HG03039 (cell line): ENCODE data around the gene PASD1.
"Not testable (repeated sequence)": the region's sequence is repeated elsewhere in the genome, so short reads cannot be mapped to it uniquely, and the experiment has no call there.

Experiments
- ATAC-seq: cut with Tn5 transposase; IDR thresholded peaks from one replicate; pipeline ENCODE4 v1.9.1; 2021; ENCODE audit warnings: mild to moderate bottlenecking, moderate library complexity; ENCODE audit not compliant: unreplicated experiment

The PASD1 gene, protein sequence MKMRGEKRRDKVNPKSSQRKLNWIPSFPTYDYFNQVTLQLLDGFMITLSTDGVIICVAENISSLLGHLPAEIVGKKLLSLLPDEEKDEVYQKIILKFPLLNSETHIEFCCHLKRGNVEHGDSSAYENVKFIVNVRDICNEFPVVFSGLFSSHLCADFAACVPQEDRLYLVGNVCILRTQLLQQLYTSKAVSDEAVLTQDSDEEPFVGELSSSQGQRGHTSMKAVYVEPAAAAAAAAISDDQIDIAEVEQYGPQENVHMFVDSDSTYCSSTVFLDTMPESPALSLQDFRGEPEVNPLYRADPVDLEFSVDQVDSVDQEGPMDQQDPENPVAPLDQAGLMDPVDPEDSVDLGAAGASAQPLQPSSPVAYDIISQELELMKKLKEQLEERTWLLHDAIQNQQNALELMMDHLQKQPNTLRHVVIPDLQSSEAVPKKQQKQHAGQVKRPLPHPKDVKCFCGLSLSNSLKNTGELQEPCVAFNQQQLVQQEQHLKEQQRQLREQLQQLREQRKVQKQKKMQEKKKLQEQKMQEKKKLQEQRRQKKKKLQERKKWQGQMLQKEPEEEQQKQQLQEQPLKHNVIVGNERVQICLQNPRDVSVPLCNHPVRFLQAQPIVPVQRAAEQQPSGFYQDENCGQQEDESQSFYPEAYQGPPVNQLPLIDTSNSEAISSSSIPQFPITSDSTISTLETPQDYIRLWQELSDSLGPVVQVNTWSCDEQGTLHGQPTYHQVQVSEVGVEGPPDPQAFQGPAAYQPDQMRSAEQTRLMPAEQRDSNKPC

DNA sequence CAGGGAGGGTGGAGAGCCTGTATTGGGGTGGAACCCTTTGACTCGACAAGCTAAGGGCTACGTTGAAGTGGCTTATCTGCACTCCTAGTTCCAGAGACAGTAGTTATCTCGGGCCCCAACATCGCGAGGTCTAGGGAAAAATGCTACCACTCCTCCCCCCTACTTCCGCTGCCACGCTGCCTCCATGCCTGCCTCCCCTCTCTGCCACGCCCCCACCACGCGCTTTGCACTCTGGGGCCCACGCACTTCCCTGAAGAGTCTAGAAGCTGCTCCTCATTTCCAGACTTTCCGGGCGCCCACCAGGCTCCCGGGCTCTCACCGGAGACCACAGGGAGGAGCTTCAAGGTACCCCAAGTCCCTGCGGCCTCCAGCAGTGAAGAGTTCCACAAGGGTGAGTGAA lies at the start of gene PASD1:
PASD1 (plus strand) TSS at position 227 of the 400 bp plus-strand sequence. CDS start 37,879 bp downstream, outside the sequence.
- no peak for ATAC-seq

DNA sequence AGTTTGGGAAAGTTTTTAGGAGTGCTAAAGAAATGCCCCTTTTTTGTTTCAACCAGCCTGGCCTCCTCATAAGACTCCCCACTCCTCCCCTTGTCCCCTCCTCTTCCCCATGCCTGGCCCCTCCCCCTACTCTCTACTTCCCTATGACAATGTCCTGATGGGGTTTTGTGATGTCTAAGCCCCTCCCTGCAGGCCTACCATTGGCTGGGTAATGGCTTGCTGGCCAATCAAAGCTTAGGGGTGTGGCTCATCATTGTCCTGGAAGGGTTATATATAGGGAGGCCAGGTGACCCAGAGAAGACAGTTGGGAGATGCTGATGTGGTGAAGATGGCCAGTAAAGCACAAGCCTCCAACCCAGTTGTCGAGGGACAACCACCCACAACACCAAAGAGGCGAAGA lies 48.2 kb upstream of the PASD1 start:
- ATAC-seq, result no peak

DNA sequence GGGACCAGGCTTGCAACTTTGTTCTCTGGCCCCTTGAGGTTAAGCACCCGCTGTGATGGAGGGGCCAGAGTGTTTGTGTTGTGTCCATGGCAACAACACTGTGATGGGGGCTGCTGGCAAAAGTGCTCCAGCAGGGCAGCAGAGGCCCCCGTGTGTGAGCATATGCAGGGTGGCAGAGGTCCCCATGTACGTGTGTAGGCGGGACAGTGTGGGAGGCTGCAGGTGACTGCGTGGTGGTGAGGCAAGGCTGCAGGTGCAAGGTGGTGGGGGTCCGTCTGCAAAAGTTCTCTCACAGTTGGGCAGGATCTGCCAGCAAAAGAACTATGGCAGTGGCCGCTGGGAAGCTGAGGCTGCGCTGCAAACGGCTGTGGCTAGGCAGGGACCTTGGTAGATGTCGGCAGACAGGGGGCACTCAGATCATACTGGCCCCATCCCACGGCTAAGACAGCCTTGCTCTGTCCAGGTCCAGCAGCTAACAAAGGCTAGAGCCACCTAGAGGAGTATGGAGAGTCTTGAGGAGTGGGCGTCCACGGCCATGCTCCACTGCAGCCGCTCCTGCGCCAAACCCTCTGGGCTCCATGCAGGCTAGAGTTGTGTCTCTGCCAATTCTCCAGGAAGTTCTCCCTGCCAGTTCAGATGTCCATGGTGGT lies 46.8 kb upstream of the PASD1 start:
- no peak for ATAC-seq

DNA sequence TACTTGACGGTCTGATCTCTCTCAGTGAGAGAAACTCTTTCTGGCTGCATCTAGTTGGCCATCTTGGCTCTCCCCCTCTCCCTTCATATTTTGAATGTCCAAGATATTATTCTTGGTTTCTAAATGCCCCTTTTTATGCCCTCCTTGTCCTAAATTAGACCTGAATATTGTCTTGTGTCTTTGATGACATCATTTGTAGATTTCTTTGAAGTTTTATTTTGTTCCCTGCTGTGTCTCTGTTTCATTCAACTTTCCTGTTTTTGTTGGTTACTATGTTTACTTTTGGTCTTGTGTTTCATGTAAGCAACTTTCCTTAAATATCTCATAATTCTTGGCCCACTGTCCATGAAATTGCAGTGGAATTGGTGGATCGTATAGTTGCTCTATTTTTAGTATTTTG lies 46.1 kb upstream of the PASD1 start:
- ATAC-seq, result no peak

DNA sequence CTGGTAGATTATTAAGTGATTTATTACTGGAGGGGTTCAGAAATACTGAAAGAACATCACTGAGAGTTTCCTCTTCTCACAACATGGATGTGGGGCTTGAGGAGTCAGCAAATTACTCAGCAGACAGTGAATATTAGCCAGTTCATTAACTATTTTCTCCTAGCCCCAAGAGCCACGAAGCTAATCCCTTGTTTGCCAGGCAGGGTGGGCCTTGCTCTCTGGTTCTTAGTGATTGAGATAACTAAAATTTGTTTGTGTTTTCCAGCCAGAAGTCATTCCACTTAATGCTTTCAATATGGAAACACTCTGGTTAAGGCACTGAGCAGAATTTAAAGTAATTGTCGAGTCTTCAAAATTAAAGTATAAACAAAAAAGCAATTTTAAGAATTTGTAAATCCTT lies 40.1 kb upstream of the PASD1 start:
- no peak for ATAC-seq

DNA sequence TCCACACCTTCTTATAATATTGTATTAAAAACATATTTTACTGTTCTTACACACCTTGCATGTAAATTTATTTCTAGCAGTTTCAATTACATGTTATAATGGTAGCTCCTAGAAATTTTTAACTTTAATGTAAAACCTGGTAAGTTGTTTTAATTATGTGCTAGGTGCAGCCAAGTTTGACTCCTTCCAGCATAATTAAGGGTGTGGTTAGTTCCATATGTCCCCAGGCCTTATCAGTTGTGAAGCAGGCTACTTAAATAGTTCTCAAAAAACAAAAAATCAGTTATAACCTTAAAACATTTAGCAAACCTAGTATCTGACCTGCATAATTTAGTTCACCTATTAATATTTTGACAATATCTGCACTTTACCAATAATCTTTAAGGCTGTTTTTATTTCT lies 26.9 kb upstream of the PASD1 start:
- no peak for ATAC-seq

DNA sequence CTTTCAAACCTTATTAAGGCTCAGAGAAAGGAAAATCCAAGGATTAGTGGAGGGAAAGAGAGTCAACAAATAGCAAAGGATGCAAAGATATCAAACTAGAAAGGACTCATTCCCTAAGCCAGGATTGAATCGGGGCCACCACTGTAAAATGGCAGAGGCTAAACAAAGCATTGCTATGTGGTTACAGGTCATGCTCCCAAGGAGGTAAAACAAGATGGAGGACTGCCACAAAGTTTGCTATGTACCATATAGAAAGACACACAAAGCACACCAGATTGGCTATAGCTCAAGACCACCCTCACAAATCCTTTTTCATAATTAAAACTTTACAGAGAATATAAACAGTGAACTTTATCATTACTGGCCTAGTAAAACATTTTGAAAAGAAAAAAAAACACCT lies 25.9 kb upstream of the PASD1 start:
- ATAC-seq, result no peak

DNA sequence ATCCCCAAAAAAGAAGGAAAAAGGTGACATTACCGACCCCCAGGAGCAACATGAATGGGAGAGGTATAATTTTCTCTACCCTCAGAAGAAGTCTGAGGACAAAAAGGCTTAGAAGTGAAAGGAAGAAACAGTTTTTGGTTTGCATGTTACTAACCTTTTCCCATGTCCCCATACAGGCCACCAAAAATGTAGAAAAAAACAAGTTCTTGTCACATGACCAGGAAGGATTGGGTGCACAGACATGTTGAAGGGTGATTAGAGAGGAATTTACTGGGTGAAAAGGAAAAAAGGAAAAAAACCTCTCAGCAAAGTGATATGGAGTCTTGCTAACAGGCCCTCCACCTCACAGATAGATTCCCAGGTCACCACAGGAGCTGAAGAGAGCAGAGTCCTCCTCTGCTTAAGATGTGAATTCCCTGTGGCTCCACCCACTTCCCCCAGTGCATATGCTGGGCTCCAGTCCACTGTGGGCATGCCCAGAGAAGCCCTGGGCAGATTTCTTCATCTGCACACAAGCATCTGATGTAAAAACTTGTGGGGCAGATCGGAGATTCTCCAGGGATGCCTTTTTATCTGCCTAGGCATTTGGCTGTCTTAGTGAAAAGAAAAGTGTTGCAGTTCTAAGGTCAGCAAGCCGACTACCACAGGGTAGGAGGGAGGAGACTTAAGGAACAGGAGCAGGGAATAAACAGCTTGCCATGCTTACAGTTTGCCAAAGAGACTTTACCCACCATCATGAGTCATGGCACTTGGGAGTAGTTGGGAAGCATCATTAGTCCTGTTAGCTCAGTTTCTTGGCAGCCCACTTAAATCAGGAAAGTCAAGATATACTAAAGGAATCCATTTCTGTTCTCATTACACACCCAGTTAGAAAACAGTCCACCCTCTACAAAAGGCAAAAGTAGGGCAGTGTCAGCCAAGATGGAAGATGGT lies 25.0 kb upstream of the PASD1 start:
- ATAC-seq, result no peak

DNA sequence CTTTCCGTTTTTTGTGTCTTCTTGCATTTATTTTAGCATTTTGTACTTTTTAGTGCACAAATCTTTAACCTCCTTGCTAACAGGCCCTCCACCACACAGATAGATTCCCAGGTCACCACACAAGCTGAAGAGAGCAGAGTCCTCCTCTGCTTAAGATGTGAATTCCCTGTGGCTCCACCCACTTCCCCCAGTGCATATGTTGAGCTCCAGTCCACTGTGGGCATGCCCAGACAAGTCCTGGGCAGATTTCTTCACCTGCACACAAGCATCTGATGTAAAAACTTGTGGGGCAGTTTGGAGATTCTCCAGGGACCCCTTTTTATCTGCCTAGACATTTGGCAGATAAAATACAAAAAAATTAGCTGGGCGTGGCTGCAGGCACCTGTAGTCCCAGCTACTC lies 19.8 kb upstream of the PASD1 start:
- no peak for ATAC-seq

DNA sequence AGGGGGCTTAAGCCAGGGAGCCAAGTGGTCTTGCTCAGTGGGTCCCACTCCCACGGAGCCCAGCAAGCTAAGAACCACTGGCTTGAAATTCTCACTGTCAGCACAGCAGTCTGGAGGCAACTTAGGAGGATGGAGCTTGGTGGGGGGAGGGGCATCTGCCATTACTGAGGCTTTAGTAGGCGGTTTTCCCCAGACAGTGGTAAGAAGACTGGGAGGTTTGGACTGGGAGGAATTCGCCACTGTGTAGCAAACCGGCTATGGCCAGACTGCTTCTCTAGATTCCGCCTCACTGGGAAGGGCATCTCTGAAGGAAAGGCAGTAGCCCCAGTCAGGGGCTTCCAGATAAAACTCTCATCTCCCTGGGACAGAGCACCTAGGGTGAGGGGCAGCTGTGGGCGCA lies 17.2 kb upstream of the PASD1 start:
- ATAC-seq, result not testable (repeated sequence)

DNA sequence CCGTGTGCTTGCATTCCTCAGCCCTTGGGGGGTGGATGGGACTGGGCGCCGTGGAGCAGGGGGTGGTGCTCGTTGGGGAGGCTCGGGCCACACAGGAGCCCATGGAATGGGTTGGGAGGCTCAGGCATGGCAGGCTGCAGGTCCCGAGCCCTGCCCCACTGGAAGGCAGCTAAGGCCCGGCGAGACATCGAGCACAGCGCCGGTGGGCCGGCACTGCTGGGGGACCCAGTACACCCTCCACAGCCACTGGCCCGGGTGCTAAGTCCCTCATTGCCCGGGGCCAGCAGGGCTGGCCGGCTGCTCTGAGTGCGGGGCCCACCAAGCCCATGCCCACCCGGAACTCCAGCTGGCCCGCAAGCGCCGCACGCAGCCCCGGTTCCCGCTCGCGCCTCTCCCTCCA lies 12.3 kb upstream of the PASD1 start:
- ATAC-seq, result not testable (repeated sequence)

DNA sequence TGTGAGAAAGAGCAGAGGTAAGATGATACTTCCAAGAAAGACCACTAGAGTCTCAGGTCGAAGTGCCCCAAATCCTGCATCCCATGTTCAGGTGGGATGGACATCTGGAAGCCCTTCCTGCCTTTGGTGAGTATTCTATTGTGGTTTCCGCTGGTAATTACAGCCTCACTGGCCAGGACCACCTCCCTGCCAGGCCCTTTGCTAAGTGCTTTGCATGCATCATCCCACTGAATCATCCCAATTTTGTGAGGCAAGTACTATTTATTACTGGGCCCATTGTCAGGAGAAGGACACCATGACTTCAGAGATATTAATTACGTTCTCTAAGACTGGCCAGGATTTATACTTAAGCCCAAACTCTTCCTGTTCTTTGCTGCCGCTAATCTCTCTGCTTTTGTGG lies 10.7 kb upstream of the PASD1 start:
- ATAC-seq, result no peak

DNA sequence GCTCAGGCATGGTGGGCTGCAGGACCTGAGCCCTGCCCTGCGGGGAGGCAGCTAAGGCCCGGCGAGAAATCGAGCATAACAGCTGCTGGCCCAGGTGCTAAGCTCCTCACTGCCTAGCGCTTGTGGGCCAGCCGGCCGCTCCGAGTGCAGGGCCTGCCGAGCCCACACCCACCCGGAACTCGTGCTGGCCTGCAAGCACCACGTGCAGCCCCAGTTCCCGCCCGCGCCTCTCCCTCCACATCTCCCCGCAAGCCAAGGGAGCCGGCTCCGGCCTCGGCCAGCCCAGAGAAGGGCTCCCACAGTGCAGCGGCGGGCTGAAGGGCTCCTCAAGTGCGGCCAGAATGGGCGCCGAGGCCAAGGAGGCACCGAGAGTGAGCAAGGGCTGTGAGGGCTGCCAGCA lies 8.2 kb upstream of the PASD1 start:
- ATAC-seq, result not testable (repeated sequence)

DNA sequence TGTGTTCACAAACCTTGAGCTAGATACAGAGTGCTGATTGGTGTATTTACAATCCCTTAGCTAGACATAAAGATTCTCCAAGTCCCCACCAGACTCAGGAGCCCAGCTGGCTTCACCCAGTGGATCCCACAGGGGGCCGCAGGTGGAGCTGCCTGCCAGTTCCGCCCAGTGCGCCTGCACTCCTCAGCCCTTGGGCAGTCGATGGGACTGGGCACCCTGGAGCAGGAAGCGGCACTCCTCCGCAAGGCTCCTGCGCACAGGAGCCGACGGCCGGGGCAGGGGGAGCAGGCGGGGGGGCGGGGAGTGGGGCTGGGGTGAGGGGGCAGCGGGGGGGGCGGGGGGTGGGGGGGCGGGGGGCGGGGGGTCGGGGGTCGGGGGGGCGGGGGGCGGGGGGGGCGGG lies 990 bp upstream of the PASD1 start:
- ATAC-seq, result not testable (repeated sequence)

DNA sequence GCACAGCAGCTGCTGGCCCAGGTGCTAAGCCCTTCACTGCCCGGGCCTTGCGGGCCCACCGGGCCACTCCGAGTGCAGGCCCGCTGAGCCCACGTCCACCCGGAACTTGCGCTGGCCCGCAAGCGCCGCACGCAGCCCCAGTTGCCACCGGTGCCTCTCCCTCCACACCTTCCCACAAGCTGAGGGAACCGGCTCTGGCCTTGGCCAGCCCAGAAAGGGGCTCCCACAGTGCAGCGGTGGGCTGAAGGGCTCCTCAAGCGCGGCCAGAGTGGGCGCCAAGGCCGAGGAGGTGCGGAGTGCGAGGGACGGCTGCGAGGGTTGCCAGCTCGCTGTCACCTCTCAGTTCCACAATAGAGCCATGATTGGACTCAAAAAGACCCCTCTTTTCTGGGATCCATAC lies 472 bp upstream of the PASD1 start:
- not testable (repeated sequence) for ATAC-seq

DNA sequence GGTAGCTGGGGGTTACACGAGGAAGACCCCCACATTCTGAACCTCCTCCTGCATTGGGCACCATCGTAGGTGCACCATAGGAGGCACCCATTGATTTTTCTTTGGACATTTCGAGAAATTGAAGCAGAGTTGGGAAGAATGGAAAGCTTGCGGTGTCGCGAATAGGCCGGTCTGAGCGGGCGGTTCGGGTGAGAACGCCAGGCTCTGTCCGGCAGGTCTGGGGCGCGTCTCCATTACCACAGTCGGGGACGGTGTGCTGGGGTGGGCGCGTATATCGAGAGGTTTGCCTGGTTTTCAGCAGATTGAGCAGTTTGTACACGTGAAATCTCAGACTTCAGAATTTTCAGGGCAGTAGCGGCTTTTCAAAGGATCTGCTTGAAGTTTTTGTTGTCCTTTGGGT lies 560 bp downstream of the PASD1 start:
- no peak for ATAC-seq

DNA sequence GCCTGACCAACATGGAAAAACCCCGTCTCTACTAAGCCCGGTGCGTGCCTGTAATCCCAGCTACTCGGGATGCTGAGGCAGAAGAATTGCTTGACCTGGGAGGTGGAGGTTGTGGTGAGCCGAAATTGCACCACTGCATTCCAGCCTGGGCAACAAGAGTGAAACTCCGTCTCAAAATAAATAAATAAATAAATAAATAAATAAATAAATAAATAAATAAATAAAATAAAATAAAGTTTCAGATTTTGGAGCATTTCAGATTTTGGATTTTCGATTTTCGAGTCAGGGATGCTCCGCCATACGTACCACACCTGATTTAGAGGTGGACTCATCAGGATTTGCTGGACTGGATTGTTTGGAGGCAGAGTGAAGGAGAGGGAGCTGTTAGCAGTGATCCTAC lies 3.4 kb downstream of the PASD1 start:
- not testable (repeated sequence) for ATAC-seq

DNA sequence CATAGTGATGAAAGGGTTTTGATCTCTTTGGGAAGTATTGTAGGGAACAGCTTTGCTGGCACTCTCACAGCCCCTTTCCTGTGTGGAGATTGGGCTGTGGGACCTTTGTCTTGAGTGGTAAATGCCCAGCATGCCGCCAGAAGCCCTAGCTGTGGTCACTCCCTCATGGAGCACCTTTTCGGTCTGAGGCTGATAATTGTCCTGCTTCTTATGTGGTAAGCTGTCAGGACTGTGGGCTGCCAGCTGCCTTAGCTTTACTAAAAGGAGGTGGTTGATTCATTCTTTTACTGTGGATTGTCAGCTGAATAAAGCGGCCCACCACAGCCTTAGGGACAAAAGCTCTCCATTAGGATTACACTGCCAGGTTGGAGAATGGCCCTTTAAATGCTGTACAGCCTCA lies 7.1 kb downstream of the PASD1 start:
- ATAC-seq, result no peak

DNA sequence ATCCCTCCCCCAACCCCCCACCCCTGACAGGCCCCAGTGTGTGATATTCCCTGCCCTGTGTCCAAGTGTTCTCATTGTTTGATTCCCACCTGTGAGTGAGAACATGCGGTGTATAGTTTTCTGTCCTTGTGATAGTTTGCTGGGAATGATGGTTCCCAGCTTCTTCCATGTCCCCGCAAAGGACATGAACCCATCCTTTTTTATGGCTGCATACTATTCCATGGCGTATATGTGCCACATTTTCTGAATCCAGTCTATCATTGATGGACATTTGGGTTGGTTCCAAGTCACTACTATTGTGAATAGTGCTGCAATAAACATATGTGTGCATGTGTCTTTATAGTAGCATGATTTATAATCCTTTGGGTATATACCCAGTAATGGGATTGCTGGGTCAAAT lies 29.9 kb downstream of the PASD1 start:
- not testable (repeated sequence) for ATAC-seq

DNA sequence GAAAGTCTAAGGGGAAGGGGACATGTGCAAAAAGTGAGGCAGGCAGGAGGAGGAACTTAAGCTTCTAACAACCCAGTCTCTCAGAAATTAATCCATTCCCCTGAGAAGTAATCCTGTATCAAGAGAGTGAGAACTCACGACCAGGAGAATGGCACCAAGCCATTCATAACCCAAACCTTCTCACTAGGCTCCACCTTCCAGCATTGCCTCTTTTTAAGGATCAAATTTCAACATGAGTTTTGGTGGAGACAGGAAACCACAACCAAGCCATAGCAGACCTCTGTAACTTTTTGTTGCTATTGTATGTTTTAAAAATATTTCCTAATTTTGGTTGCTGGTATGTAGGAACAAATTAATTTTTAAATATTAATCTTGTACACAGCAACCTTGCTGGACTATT lies 32.8 kb downstream of the PASD1 start:
- no peak for ATAC-seq

DNA sequence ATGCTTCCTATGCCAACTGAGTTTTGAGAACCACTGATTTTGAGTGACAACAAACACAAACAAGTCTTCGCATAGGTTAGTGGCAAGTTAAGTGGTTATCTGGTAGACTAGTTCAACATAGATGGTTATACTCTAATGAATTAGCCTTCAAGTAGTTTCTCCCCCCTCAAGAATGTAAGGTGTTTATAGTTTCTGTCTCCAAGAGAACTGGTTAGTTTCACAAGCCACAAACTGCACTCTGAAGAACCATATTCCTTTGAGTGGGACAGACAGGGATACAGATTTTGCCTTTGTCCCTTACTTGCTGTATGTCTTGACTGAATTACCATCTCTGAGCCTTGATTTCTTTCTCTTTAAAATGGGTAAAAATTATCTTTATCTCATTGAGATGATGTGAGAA lies 41.5 kb downstream of the PASD1 start:
- ATAC-seq, result no peak
